HK-2 (cell line): ENCODE results near the gene CADPS.

Experiments used
- DNase-seq: peaks from one replicate; pipeline ENCODE4 v3.0.0-alpha.2; 2018; ENCODE audit not compliant: unreplicated experiment

Gene CADPS

GRCh38 chr3:62686503-62687294 is 188.5 kb downstream of the CADPS start:
- DNase-seq = no peak

- no peak for DNase-seq
These were observed 192.4 kb downstream of the CADPS start for GRCh38 chr3:62682826-62683225.

GRCh38 chr3:62679988-62680387 is 195.2 kb downstream of the CADPS start:
- no peak for DNase-seq

DNA sequence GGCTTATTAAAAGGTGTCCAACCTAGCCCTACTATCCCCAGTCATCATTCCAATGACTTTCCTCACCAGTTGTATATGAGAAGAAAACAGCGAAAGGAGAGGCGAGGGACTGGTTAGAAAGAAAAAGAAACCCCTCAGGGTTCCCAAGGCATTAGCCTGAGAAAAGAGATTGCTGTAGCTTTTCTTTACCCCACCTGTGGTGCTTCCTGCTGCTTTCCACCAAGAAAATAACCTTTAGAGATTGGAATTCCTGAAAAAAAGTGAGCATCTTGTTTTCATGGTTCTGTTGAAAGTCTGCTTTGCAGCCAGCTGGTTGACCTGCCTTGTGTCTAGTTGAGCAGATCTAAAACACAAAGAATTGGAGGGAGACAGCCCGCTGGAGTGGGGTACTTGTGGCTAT is 196.4 kb downstream of the CADPS start:
- DNase-seq = no peak

GRCh38 chr3:62677926-62678325 is 197.3 kb downstream of the CADPS start:
- no peak for DNase-seq

DNA sequence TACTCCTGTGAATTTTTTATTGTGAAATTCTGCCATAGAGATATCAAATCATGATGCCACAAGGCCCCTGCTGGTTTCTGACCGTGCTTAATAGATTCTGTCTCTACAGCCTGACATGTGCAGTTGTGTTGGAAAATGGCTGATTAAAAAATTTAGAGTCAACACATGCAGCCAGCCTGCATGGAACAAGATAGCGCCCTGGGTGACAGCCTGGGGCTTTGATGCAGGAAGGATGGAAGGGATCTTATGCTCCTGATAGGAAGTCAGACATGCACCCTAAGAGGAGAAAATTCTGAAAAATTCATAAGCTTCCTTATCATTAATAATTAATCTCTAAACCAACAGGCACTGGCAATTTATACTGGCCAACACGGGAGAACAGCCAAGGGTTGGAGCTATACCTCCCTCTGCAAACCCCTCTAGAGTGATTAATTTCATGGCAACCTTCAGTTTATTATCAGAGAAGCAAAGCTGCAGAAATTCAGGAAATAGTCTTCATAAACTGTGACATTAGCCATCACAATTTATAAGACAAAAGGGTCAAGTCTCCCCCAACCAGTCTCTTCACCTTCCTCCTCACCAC is 198.4 kb downstream of the CADPS start:
- DNase-seq = no peak

DNA sequence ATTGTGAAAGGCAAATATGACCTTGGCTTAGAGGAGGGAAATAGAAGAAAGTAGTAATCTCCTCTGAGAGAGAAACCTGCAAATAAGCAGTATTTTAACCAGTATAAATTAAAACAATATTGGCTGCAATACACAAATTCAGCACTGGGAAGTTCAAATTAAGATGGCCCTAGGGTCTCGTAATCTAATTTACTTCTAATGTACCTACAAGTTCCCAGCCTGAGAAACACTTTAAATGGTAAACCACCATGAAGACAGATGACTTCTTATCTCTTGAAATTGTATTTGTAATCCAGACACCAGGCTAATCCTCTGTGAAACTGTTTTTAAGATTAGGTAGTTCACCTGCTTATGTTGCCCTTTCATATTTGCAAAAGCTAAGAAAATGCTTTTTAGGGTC is 199.7 kb downstream of the CADPS start:
- DNase-seq = no peak

DNA sequence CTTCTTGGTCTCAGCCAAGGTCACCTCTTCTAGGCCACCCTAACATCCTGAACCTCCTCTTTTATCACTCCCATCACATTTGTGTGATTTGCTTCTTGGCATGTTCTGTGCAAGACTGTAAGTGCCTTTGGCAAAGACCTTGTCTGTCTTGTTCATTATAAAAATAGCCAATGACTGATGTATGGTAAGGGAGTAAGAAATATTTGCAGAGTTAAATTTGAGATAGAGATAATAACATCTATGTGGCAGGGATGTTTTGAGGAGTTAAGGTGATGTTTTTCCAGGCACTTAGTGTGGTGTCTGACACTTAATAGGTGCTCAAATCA is 202.3 kb downstream of the CADPS start:
- no peak for DNase-seq

DNA sequence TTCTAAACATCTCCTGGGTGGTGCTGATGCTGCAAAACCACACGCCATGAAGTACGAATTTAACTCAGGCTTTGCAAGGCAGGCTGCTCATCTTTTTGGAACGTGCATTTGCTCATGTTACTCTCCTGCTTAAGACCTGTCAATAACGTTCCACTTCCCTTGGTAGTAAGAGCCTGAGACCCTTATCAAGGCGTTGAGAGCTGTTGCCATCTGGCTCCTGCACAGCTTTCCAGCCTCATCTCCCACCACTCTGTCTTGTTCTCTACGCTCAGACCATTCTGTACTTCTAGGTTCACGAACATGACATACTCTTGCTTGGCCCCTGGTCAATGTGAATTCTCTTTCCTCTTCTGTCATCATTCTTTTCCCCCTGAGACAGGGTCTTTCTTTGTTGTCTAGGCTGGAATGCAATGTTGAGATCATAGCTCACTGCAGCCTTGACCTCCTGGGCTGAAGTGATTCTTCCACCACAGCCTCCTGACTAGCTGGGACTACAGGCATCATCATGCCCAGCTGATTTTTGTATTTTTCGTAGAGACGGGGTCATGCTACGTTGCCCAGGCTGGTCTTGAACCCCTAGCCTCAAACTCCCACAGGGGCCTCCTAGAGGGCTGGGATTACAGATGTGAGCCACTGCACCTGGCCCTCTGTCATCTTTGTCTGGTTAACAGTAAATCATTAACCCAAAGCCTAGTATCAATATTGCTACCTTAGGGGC is 202.8 kb downstream of the CADPS start:
- DNase-seq = no peak

DNA sequence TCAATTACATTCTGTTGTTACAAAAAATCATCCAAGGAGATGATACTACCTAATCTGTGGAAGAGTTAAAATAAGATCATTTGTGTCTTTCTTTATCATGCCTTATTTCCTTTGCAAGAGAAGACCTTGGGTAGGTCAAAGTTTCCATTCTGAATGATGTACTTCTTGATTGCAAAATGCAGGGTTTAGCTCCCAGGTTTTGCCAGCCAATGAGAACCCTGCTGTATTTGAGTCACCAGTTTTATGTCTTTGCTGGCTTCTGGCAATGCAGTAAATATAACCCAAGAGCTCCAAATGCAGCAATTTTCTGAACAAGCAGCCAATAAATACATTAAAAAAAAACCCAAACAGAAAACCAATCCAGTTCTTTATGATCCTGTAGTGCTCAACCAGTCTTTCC is 204.9 kb downstream of the CADPS start:
- no peak for DNase-seq

DNA sequence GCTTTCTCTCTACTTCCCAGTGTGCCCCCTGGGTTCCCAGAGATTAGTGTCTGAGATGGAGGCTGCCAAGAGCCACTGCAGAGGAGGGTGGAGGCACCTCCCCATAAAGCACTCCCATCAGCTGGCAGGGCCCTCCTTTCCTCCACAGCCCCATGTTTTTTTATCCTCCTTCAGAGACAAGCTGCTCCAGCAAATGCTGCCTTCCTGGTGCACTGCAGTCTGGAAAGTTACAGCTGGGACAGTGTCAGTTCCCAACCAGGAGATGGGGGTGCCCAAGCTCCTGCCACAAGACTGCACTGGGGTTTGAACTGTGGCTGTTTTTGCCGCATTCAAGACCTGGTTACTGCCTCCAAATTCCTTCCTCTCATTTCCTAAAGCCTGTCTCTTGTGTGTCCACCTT is 206.1 kb downstream of the CADPS start:
- DNase-seq = no peak

- DNase-seq = no peak
These were observed 207.5 kb downstream of the CADPS start for GRCh38 chr3:62667714-62668113.

DNA sequence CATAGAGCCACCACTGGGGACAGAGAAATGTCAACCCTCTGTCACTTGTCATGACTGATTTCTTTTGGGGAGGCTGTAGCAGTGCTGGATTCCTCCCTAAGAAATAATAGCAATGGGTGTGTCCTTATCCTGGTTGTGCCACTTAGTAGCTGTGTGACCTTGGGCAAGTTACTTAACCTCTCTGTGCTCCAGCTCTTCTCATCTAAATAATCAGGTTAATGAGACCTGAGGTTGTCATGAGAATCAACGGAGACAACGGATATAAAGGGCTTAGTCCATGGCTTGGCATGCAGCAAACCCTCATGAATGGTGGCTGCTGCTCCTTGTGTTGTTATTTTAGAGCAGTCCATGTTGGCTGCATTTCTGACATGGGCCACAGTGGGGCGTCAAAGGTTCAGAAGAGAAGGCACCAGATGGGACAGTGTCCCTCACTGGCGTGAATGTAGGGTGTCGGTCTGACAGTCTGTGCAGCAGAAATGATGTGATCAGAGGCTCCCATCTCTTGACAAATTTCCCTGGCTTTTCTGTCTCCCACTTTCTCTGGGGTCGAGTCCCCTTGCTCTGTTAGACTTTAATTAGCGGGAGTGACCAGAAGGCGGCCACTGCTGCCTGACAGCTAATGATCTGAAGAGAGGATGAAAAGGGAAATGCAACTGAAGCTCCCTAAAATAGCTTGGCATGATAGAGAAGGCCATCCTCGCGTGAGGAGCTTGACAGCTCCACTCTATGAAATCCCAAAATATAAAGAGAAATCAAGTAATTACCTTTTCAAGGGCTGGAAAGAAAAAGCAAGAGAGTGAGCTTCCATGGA is 209.4 kb downstream of the CADPS start:
- DNase-seq = peak; percentile 38

- no peak for DNase-seq
These were observed 212.5 kb downstream of the CADPS start for GRCh38 chr3:62662677-62663076.

GRCh38 chr3:62659660-62660059 is 215.6 kb downstream of the CADPS start:
- DNase-seq = no peak

DNA sequence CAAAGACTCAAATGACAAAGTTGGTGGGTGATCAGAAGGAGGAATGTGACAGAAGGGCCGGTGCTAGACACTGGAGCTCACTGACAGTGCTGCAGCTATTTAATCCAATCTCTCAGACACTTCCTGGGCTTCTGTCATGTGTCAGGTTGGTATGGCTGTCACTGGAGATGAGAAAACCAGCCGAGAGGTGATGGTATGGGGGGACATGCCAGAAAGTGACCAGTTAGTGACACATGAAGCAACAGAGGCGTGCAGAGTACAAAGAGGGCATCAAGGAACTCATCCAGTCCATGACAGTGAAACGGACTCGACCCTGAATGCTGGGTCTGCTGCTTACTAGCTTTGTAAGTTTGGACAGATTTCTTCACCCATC is 219.5 kb downstream of the CADPS start:
- DNase-seq = no peak

GRCh38 chr3:62655056-62655690 is 220.0 kb downstream of the CADPS start:
- no peak for DNase-seq

GRCh38 chr3:62653796-62654195 is 221.4 kb downstream of the CADPS start:
- DNase-seq = no peak

DNA sequence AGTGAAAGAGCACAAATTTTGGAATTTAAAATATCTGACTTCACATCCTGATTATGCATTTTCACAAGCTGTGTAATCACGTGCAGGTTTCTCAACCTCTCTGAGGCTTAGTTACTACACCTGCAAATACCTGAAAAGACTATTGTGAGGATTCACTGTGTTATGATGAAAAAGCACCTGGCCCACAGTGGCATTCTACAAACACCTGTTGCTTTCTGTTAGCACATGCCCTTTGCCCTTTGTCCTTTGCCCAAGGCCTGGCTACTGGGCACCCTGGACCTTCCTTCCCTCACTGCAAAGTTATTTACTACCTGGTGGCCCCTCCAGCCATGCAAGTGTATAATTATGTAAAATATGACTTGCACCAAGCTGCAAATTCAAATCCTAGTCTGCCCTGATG is 227.5 kb downstream of the CADPS start:
- no peak for DNase-seq

GRCh38 chr3:62644493-62644892 is 230.7 kb downstream of the CADPS start:
- no peak for DNase-seq

DNA sequence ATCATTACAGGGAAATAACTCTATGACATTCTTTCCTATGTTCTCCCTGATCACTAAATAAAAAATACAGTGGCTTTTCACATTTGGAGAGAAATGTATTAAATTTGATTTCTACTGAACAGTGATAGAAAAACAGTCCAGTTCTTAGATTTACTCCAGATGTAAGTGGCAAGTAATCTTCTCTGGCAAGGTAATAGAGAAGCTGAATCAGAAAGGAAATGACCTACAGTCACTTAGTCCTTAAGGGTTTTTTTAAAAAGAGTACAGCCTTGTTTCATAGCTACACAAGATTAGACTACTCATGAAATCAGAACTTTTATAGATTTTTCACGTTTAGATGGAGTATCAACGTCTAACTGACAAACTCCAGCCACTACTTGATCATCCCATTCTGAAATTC is 236.9 kb downstream of the CADPS start:
- DNase-seq = no peak

- DNase-seq = no peak
These were observed 238.9 kb downstream of the CADPS start for GRCh38 chr3:62636235-62636826.
